Loucy (cell line): Measurements from ENCODE around the gene PDZRN3.

Experiments
- EZH2phosphoT487 ChIP-seq: fragments of 200-600 bp; IDR thresholded peaks from 2 replicates; pipeline ENCODE4 v1.6.1; 2018; ENCODE audit warnings: antibody characterized with exemption, mild to moderate bottlenecking, moderate library complexity, borderline replicate concordance
- TF ChIP-seq, protein P1 (sequence below): fragments of 200-600 bp; sonication (generic); conservative IDR thresholded peaks from 2 replicates; pipeline ENCODE4 v1.5.1; 2014; ENCODE audit warnings: mild to moderate bottlenecking, antibody characterized with exemption, low read length

DNA sequence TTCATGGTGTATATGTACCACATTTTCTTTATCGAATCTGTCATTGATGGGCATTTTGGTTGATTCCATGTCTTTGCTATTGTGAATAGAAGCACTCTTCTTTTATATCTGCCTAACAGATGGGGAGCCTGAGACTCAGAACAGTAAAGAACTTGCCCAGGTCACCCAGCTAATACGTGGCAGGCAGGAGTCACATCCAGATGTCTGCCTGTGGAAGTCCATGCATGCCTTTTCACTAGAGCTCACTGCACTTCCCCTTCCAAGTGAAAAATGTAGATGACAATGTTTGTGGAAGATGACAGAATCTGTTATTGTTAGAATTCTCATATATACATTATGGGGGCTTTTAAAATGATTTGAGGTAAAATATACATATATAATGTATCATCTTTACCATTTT lies 165.0 kb downstream of the PDZRN3 start:
- TF ChIP-seq, protein P1, sequence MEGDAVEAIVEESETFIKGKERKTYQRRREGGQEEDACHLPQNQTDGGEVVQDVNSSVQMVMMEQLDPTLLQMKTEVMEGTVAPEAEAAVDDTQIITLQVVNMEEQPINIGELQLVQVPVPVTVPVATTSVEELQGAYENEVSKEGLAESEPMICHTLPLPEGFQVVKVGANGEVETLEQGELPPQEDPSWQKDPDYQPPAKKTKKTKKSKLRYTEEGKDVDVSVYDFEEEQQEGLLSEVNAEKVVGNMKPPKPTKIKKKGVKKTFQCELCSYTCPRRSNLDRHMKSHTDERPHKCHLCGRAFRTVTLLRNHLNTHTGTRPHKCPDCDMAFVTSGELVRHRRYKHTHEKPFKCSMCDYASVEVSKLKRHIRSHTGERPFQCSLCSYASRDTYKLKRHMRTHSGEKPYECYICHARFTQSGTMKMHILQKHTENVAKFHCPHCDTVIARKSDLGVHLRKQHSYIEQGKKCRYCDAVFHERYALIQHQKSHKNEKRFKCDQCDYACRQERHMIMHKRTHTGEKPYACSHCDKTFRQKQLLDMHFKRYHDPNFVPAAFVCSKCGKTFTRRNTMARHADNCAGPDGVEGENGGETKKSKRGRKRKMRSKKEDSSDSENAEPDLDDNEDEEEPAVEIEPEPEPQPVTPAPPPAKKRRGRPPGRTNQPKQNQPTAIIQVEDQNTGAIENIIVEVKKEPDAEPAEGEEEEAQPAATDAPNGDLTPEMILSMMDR = no peak
- no peak for TF ChIP-seq EZH2phosphoT487
